ENCODE results near the gene ZNF521.

- TF ChIP-seq CTCF (IDR thresholded peaks at IDR 0.05; ENCODE audit: insufficient read depth, low read depth, low read length): no peak
- TF ChIP-seq EZH2 (IDR thresholded peaks at IDR 0.05; ENCODE audit: insufficient read depth, low read length): no peak
Measured at GRCh38 chr18:25100418-25100817, 251.5 kb downstream of the ZNF521 start.
